NCI-H524 treated with DMSO at 0.1 percent for 48 hours (cell line): ENCODE results near the gene KREMEN1.
A peak's percentile ranks its signal among the peaks of the same experiment; 100 is the strongest.

Experiments used
- DNase-seq: peaks from one replicate; lab custom pipeline; 2025; lab: John Stamatoyannopoulos, UW

Gene KREMEN1

GRCh38 chr22:29049655-29050263 is 23.1 kb upstream of the KREMEN1 start:
- DNase-seq = no peak

GRCh38 chr22:29050457-29050856 is 22.4 kb upstream of the KREMEN1 start:
- DNase-seq = peak; percentile 92

GRCh38 chr22:29053048-29053702 is 19.7 kb upstream of the KREMEN1 start:
- DNase-seq = no peak

- DNase-seq = no peak
Measured at GRCh38 chr22:29054251-29054767, 18.5 kb upstream of the KREMEN1 start.

GRCh38 chr22:29055192-29055830 is 17.5 kb upstream of the KREMEN1 start:
- peak; percentile 74 for DNase-seq

GRCh38 chr22:29056472-29056871 is 16.4 kb upstream of the KREMEN1 start:
- peak; percentile 39 for DNase-seq

GRCh38 chr22:29060251-29060869 is 12.5 kb upstream of the KREMEN1 start:
- DNase-seq = no peak

- DNase-seq = no peak
Measured at GRCh38 chr22:29060931-29061330, 11.9 kb upstream of the KREMEN1 start.

- no peak for DNase-seq
Measured at GRCh38 chr22:29061773-29062172, 11.1 kb upstream of the KREMEN1 start, which contains the start of gene C22orf31. C22orf31 (minus strand) TSS chr22:29061831; CDS start chr22:29061792, 39 bp downstream.

- DNase-seq = no peak
Measured at GRCh38 chr22:29062286-29062821, 10.5 kb upstream of the KREMEN1 start.

GRCh38 chr22:29065468-29066190 is 7.2 kb upstream of the KREMEN1 start:
- DNase-seq = no peak

GRCh38 chr22:29069463-29069862 is 3.4 kb upstream of the KREMEN1 start:
- no peak for DNase-seq

GRCh38 chr22:29070490-29070889 is 2.3 kb upstream of the KREMEN1 start:
- DNase-seq = no peak

- DNase-seq = no peak
Measured at GRCh38 chr22:29071261-29072045, 1.4 kb upstream of the KREMEN1 start.

- DNase-seq = no peak
Measured at GRCh38 chr22:29072193-29072978, 449 bp upstream of the KREMEN1 start.

GRCh38 chr22:29073618-29074275 is 912 bp downstream of the KREMEN1 start:
- DNase-seq = no peak

- no peak for DNase-seq
Measured at GRCh38 chr22:29074276-29074772, 1.5 kb downstream of the KREMEN1 start.

GRCh38 chr22:29078036-29078868 is 5.4 kb downstream of the KREMEN1 start:
- DNase-seq = peak; percentile 19
